ENCODE results near the gene NSUN2. TPM values are rescaled to one million over a fixed set of nuclear protein-coding genes. Genes with fewer than 3 reads are reported as not detected.

The NSUN2 gene
- total RNA-seq, 1 donor from 2014 or later = 26.4 TPM

DNA sequence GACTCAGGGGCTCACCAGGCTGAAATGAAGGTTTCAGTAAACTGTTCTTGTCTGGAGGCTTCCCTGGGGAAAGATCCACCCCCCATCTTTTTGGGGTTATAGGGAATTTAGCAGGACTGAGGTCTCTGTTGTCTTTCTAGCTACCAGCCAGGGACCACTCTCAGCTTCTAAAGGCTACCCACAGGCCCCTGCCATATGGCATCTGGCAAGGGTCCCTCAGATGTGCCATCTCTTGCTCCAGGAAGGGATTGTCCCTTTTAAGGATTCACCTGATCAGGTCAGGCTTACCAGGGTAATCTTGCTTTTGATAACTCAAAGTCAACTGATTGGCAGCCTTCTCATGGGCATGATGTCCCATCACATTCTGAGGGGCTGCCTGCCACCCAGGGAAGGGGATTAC is 65.0 kb downstream of the NSUN2 start:
- ATAC-seq (no peak), DNase-seq (ENCODE audit: low spot score) (no peak)

DNA sequence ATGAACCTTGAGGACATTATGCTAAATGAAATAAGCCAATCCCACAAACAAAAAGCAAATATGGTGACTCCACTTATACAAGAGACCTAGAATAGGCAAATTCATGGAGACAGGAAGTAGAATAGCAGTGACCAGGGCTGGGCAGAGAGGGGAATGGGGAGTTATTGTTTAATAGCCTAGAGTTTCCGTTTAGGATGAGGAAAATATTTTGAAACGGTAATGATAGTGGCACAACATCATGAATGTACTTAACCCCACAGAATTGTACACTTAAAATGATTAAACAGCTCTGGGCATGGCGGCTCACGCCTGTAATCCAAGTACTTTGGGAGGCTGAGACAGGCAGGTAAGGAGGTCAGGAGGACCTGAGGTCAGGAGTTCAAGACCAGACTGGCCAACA is 65.8 kb downstream of the NSUN2 start:
- DNase-seq (ENCODE audit: low spot score) (no peak), ATAC-seq (no peak)

DNA sequence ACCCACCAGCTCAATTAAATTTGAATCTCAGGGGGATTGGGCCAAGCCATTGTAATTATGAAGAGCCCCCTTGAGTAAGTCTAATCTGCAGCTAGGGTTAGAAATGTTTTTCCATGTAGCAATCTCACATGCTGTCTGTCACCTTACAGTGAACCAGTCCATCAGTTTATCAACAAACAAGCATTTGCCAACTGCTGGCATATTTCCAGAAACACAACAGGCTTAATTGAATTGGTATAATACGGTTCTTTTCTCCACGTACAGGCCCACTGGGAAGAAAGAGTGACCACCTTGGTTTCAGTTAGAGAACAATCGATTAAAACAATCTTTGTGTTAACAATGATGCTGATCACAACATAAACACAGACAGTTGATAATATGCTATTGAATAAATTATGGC is 67.4 kb downstream of the NSUN2 start:
- DNase-seq (ENCODE audit: low spot score) (no peak), ATAC-seq (no peak)

DNA sequence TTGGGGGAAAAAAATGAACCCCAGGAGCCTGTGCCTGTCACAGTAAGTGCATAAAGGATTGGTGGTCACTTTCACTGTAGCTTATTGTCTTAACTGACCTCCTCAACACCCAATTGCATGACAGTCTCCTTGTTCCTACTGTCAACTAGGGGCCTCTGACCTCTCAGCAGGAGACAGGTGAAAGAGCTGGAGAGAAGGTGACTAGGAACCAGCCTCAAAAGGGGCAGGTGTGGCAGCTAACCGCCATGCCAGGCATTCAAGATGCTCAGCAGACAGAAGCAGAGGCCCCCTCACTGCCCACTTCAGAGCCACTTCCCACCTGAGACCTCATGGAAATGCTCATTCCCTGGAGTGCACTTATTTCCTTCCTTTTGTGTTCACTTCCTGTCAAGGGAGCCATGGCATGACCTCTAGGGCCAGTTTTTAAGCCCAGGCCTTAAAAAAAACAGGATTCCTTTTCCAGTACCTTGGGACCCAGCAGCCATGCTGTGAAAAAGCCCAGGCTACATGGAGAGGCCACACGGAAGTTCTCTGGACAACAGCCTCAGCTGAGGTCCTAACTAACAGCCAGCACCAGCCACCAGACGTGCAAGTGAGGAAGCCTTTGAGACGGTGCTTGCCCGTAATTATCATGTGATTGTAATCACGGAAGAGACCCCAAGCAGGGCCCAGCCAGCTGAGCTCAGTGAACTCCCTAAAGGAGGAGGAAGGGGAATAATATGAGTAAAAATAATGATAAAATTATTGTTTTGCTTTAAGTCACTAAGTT is 74.9 kb downstream of the NSUN2 start:
- DNase-seq (ENCODE audit: low spot score) (no peak), ATAC-seq (no peak)

DNA sequence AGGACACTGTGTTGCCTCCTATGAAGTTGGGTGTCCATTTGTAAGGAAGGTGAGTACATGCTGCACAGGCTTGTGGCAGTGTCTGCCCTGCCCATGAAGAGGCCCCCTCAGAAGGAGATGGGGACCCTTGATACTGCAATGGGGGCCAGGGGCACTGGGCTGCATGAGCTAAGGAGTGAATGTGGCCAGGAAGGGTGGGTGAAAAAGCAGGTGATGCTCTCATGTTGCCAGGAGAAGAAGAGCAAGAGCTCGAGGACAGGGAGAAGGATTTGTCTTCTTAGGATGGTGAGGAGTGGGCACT is 76.1 kb downstream of the NSUN2 start:
- ATAC-seq (no peak), DNase-seq (ENCODE audit: low spot score) (no peak)

DNA sequence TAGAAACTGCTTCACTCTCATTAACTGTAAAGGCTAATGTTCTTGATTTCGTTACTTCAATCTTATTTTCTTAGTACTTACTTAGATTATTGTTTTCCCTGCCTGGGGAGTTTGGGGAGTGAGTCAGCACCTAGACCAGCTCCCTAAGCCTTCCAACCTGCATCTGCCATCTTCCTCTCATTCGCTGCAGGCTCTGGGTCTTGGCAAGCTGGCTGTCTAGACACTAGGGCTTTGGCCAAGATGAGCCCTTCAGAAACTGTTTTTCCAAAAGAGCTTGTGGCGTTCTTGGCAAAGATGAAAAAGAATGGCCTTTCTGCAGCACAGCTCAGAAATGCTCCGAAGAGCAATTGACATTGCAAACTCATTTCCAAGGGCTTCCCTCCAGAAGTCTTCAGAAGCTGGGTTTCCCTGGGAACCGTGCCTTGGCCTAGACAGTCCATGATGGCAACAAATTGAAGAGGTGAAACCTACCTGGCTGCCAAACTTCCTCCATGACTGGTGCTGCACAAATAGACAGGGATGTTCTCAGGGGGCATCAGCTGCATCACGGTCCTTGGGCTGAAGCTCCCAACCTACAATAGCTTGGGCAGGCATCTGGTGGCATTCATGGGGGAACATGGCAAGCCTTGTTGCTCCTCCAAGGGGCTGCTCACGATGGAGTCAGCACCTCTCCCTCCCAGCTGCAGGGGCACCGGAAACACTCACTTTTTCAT is 76.6 kb downstream of the NSUN2 start:
- no peak for DNase-seq (ENCODE audit: low spot score)

DNA sequence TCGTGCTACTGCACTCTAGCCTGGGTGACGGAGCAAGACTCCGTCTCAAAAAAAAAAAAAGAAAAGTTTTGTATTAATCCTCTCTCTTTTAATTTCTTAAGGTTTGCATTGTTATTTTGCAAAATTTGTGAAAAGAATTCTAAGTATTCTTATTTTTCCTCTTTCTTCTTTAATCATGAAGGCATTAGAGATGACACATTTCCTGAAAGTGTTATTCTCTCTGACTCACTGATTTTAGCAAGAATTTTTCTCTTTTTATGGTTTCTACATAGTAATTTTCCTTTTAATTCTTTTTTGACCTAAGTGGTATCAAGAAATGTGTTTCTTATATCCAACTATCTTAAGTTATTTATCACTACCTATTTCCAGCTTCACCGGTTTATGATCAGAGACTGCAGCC is 78.0 kb downstream of the NSUN2 start:
- no peak for ATAC-seq
- no peak for DNase-seq (ENCODE audit: low spot score)

More for the DNA sequence above, 76.6 kb downstream of the NSUN2 start:
- ATAC-seq = no peak

DNA sequence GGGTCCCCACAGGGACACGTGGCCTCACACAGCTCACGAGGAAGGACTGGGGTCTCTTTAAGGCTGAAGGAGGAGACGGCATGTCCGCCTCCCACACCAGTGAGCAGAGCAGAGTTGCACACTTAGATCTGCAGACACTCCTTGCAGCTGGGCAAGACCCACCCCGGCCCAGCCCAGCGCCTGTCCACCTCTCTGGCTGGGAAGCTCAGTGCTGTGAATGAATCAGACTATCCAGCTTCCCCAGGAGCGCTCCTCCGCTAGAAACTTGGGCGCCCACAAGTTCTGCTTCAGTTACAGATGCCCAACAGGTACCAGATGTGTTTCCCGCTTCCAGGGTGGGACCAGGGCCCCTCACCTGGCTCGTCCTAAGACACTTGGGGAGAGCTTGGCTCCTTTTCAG is 78.9 kb downstream of the NSUN2 start:
- no peak for ATAC-seq
- no peak for DNase-seq (ENCODE audit: low spot score)

DNA sequence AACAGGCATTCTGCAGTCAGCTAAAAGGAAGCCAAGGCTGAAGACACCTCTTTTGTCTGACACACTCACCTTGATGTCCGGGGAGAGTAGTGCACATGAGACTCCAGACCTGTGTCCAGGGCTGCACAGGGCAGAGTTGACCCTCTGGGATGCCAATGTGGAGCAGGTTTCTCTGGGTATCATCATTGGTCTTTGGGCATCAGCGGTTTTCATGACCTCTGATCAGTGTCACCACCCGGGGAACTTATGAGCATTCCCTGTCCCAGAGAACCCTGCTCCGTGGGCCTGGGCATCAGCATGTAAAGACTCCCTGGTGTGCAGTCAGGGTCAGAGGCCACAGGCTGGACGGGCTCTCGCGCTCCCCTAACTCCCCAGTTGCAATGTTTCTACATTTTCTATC is 80.2 kb downstream of the NSUN2 start:
- ATAC-seq = no peak
- DNase-seq (ENCODE audit: low spot score) = no peak

DNA sequence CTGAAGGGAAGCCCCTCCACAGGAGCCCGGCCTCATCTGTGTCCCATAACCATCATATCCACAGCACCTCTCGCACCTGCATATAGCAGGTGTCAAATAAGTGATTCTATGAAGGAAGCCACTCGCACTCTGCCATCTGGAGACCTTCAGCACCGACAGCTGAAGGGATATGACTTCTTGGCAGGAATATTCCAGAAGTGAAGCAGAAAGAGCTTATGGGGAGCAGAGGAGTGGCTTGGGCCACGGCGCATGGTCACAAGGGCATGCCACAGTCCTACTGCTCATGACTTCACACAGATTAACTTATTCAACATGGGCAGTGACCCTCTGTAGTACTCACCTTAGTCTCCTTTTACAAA is 80.9 kb downstream of the NSUN2 start:
- DNase-seq (ENCODE audit: low spot score) (no peak), ATAC-seq (no peak)

DNA sequence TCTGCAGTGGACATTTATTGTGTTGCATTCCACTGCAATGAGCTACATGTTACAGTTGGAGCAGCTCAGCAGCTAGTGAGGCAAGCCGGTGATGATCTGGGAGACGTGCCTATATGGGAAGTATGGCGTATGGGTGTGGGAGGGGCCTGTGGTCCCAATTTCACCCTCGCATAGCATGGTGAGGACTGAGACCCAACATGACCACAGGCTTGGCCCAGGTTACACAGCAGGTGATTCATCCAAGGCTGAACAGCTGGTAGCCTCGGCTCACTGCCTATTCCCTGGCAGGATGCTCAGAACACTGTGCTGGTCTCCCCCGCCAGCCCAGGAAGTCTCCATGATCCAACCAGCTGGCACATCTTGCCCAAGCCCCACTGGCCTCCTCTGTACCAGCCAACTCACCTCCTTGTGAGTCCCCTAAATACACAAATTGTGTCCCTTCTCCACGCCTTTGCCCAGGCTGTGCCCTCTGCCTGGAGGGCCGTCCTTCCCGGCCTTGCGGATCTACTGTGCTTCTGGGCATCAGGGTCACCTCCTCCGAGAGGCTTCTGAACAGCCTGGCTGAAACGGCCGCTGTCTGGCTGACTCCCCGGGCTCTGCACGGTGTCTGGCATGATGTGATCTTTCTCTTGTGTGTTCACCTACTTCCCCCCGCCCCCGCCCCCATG is 81.4 kb downstream of the NSUN2 start:
- DNase-seq (ENCODE audit: low spot score) (no peak), ATAC-seq (no peak)

DNA sequence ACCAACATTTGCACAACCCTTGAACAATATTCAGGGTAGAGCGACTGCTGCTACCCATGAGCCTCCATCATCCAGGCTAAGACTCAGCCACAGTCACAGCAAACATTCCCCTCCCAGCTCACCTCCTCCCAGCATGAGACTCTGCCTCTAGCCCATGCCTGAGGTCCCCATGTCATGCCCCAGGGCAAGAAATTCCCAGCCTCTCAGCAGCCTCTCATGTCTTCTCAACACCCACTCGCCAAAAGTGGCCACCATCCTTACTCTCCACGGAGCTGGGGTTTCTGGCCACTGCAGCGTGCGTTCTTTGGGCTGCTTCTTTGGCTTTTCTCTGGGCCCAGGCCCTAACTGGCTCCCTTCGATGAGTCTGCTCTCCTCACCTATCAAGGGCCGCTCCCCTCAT is 82.2 kb downstream of the NSUN2 start:
- no peak for ATAC-seq
- DNase-seq (ENCODE audit: low spot score) = no peak

Other genes with a start within 250 kb of the NSUN2 start
- gene UBE2QL1, start 184.2 kb downstream of the NSUN2 start, total RNA-seq = 0.38 TPM
- gene SRD5A1, start 396 bp upstream of the NSUN2 start, total RNA-seq = 35.1 TPM
- 14.3 TPM for gene TENT4A, start 80.4 kb upstream of the NSUN2 start, total RNA-seq

All from left lobe of liver (tissue), 2 donors.